ENCODE data around the gene CCN5.

- TF ChIP-seq EZH2phosphoT487 (conservative IDR thresholded peaks at IDR 0.05; ENCODE audit: low read length) (no peak), CTCF (IDR thresholded peaks at IDR 0.05; ENCODE audit: insufficient read depth, low read length, poor library complexity, severe bottlenecking) (no peak)
Measured at GRCh38 chr20:44698351-44698750, 16.8 kb upstream of the CCN5 start.
